ENCODE data around the gene SCUBE1.

Gene SCUBE1

DNA sequence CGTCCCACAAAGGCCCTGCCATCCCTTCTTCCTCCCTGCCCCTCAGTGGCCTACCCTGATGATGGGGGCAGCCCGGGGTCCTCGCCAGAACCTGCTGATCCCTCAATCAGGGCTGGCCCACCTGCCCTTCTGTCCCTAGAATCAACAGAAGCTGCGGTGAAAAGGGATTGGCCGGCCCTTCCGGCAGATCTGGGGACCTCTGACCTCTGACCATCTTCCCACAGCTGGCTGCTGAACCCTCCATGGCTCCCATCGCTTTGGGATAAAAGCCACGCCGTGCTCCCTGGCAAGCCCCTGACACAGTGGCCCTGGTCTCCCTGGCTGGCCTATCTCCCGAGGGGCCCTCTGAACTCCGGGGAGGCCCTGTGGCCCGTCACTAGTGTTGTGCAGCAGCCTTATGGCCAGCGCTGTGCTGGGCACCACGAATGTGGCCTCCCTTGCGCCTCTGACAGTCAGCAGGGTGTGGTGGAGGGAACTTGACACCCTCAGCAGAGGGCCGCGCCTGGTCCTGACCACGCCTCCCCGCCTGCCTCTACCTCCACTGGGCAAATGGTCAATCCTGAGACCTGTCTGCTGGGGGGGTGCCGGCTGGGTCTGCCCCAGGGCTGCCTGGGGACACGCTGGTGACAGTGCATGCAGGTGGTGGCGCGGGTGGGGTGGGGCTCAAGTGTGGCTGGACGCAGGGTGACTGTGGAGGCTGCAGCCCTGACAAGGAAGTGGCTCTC is 98.2 kb downstream of the SCUBE1 start:
- no peaks in the 10 kb centered on the region for H3K9me3 ChIP-seq (ENCODE audit: low read length)
- H3K9me2 ChIP-seq (ENCODE audit: low read depth, low read length), result no peaks in the 10 kb centered on the region
- no peak overlapping the region for H3K4me3 ChIP-seq (ENCODE audit: low read depth, low read length, poor library complexity, severe bottlenecking)
- no peaks in the 10 kb centered on the region for H4K20me1 ChIP-seq (ENCODE audit: insufficient read depth, low read length)
- no peaks in the 10 kb centered on the region for H3K79me2 ChIP-seq (ENCODE audit: insufficient read depth, low read length)
- H3K4me2 ChIP-seq (ENCODE audit: low read length), result no peak overlapping the region
- no peak overlapping the region for H3K9ac ChIP-seq (ENCODE audit: low read length)
- H2AFZ ChIP-seq (ENCODE audit: low read length), result no peak overlapping the region
- H3K27ac ChIP-seq (ENCODE audit: low read depth, low read length, poor library complexity, severe bottlenecking), result no peak overlapping the region
- TF ChIP-seq CTCF (IDR thresholded peaks at IDR 0.05; ENCODE audit: low read length) (no peak), EZH2 (IDR thresholded peaks at IDR 0.05; ENCODE audit: borderline replicate concordance, low read length) (no peak)
- no peaks in the 10 kb centered on the region for H3K4me1 ChIP-seq (ENCODE audit: insufficient read depth, low read length, severe bottlenecking)
- H3K27me3 ChIP-seq (ENCODE audit: insufficient read depth, low read length), result peaks cover 17% of the 10 kb centered on the region
- H3K36me3 ChIP-seq (ENCODE audit: insufficient read depth, low read length), result no peaks in the 10 kb centered on the region
- no peaks in the 10 kb centered on the region for H3F3A ChIP-seq (ENCODE audit: insufficient read depth, low read length)

DNA sequence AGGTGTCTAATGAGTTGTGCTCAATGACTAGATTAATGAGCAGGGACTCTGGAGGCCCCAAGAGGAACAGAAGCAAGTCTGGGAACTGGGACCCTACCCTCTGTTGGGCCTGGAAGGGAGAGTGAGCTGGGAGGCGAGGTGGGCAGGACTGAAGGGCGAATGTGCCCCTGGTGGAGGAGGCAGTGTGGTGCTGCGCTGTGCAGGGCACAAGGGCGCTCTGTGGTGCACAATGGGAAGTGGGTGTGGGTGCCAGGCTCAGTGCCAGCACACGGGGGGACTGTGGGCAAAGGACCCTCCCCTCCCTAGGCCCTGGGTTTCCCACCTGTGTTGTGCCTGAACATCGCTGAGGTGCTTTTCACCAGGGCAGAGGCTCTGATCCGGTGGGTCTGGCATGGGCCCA is 98.8 kb downstream of the SCUBE1 start:
- no peaks in the 10 kb centered on the region for H3K9me2 ChIP-seq (ENCODE audit: low read depth, low read length)
- no peaks in the 10 kb centered on the region for H3K9me3 ChIP-seq (ENCODE audit: low read length)
- TF ChIP-seq CTCF (IDR thresholded peaks at IDR 0.05; ENCODE audit: low read length) (no peak), EZH2 (IDR thresholded peaks at IDR 0.05; ENCODE audit: borderline replicate concordance, low read length) (no peak)
- H2AFZ ChIP-seq (ENCODE audit: low read length), result no peak overlapping the region
- H3K4me1 ChIP-seq (ENCODE audit: insufficient read depth, low read length, severe bottlenecking), result no peaks in the 10 kb centered on the region
- H4K20me1 ChIP-seq (ENCODE audit: insufficient read depth, low read length), result no peaks in the 10 kb centered on the region
- no peak overlapping the region for H3K9ac ChIP-seq (ENCODE audit: low read length)
- H3K79me2 ChIP-seq (ENCODE audit: insufficient read depth, low read length), result no peaks in the 10 kb centered on the region
- H3K27ac ChIP-seq (ENCODE audit: low read depth, low read length, poor library complexity, severe bottlenecking), result no peak overlapping the region
- no peaks in the 10 kb centered on the region for H3F3A ChIP-seq (ENCODE audit: insufficient read depth, low read length)
- H3K4me2 ChIP-seq (ENCODE audit: low read length), result no peak overlapping the region
- peaks cover 14% of the 10 kb centered on the region for H3K27me3 ChIP-seq (ENCODE audit: insufficient read depth, low read length)
- H3K4me3 ChIP-seq (ENCODE audit: low read depth, low read length, poor library complexity, severe bottlenecking), result no peak overlapping the region
- H3K36me3 ChIP-seq (ENCODE audit: insufficient read depth, low read length), result no peaks in the 10 kb centered on the region

GRCh38 chr22:43243324-43243723 is 99.8 kb downstream of the SCUBE1 start:
- Histone ChIP-seq H3K36me3 (ENCODE audit: insufficient read depth, low read length) (no peaks in the 10 kb centered on the region), H3K9me3 (ENCODE audit: low read length) (no peaks in the 10 kb centered on the region), H3K27me3 (ENCODE audit: insufficient read depth, low read length) (peaks cover 14% of the 10 kb centered on the region), H2AFZ (ENCODE audit: low read length) (no peak overlapping the region), H3K4me2 (ENCODE audit: low read length) (no peak overlapping the region), H3K79me2 (ENCODE audit: insufficient read depth, low read length) (no peaks in the 10 kb centered on the region), H3F3A (ENCODE audit: insufficient read depth, low read length) (no peaks in the 10 kb centered on the region), H3K27ac (ENCODE audit: low read depth, low read length, poor library complexity, severe bottlenecking) (no peak overlapping the region), H3K4me3 (ENCODE audit: low read depth, low read length, poor library complexity, severe bottlenecking) (no peak overlapping the region), H4K20me1 (ENCODE audit: insufficient read depth, low read length) (no peaks in the 10 kb centered on the region), H3K9ac (ENCODE audit: low read length) (no peak overlapping the region), H3K4me1 (ENCODE audit: insufficient read depth, low read length, severe bottlenecking) (no peaks in the 10 kb centered on the region), H3K9me2 (ENCODE audit: low read depth, low read length) (no peaks in the 10 kb centered on the region)
- TF ChIP-seq CTCF (IDR thresholded peaks at IDR 0.05; ENCODE audit: low read length), result no peak
- TF ChIP-seq EZH2 (IDR thresholded peaks at IDR 0.05; ENCODE audit: borderline replicate concordance, low read length), result no peak

All from OCI-LY1 (cell line).